IMR-90 (cell line): Measurements from ENCODE around the gene BTBD9.

ENCODE experiments used
- CHD1 ChIP-seq: IDR thresholded peaks from 2 replicates; pipeline ENCODE4 v1.6.1; 2012; ENCODE audit warnings: low read depth, low read length, improper control_type of control experiment
- CTCF ChIP-seq: conservative IDR thresholded peaks from 2 replicates; pipeline ENCODE4 v1.5.1; 2012; ENCODE audit warnings: mild to moderate bottlenecking, low read depth, low read length, improper control_type of control experiment
- POLR2A ChIP-seq: IDR thresholded peaks from 2 replicates; pipeline ENCODE4 v1.6.1; 2012; ENCODE audit warnings: mild to moderate bottlenecking, low read depth, low read length

GRCh38 chr6:38499529-38500096, 140.1 kb downstream of the BTBD9 start:
- TF ChIP-seq CTCF = no peak
- TF ChIP-seq CHD1 = no peak
- TF ChIP-seq POLR2A = no peak
